Panc1 (cell line): ENCODE data around the gene PPT1. TPM values are rescaled to one million over a fixed set of nuclear protein-coding genes. Genes with fewer than 3 reads are reported as not detected.

Experiments used
- ATAC-seq: fragments of 200-7000 bp; cut with Tn5 transposase; 2 replicates; pipeline ENCODE4 v1.9.1; 2020; ENCODE audit warnings: mild to moderate bottlenecking, moderate library complexity
- BruUV-seq: library from RNA; stranded (reverse); fragments of 400-500 nt; replicated peaks from 2 replicates; lab custom pipeline; 2021; lab: Mats Ljungman, UMichigan
- CTCF ChIA-PET: fragments of 300-600 bp; sonication (Branson Sonifier 250); formaldehyde crosslinking; loops from one replicate; lab custom pipeline; 2022; ENCODE audit warnings: antibody characterized with exemption; lab: Charles Lee
- POLR2A ChIA-PET: fragments of 300-600 bp; sonication (Branson Sonifier 250); formaldehyde crosslinking; loops from one replicate; lab custom pipeline; 2022; ENCODE audit warnings: antibody characterized with exemption; lab: Charles Lee
- DNase-seq: peaks from one replicate; pipeline ENCODE4 v3.0.0-alpha.2; 2010; ENCODE audit warnings: low read depth, low spot score
- H3K27ac ChIP-seq: 2 replicates; pipeline ENCODE4 v1.5.1; 2011; ENCODE audit warnings: mild to moderate bottlenecking, low read length, inconsistent platforms
- H3K27me3 ChIP-seq: fragments of 200-500 bp; sonication (Bioruptor generic); 2 replicates; pipeline ENCODE4 v1.6.0; 2014; ENCODE audit warnings: low read length, inconsistent platforms; ENCODE audit not compliant: control insufficient read depth, insufficient read depth
- H3K36me3 ChIP-seq: fragments of 200-500 bp; sonication (Bioruptor generic); 2 replicates; pipeline ENCODE4 v1.5.1; 2014; ENCODE audit warnings: inconsistent platforms, mild to moderate bottlenecking, low read length, moderate library complexity; ENCODE audit not compliant: control insufficient read depth, insufficient read depth
- H3K4me1 ChIP-seq: 2 replicates; pipeline ENCODE4 v1.5.1; 2011; ENCODE audit warnings: inconsistent platforms, mild to moderate bottlenecking, low read length, moderate library complexity; ENCODE audit not compliant: control insufficient read depth, insufficient read depth
- H3K4me3 ChIP-seq, 2 experiments: 2 replicates each; pipeline ENCODE4 v1.5.1; 2011 to 2012; ENCODE audit warnings: low read depth in 2 of 2, low read length in 2 of 2, mild to moderate bottlenecking in 2 of 2, inconsistent platforms in 1 of 2, moderate library complexity in 1 of 2
- H3K9me3 ChIP-seq: fragments of 200-500 bp; sonication (Bioruptor generic); 2 replicates; pipeline ENCODE4 v1.5.1; 2014; ENCODE audit warnings: low read depth, mild to moderate bottlenecking, inconsistent platforms, low read length, moderate library complexity; ENCODE audit not compliant: control insufficient read depth, insufficient read depth
- POLR2AphosphoS5 ChIP-seq: IDR thresholded peaks from 2 replicates; pipeline ENCODE4 v1.6.1; 2012; ENCODE audit warnings: mild to moderate bottlenecking, low read depth, low read length, moderate library complexity
- SIN3A ChIP-seq: IDR thresholded peaks from 2 replicates; pipeline ENCODE4 v1.6.1; 2012; ENCODE audit warnings: low read depth, mild to moderate bottlenecking, low read length, moderate library complexity, borderline replicate concordance; ENCODE audit not compliant: insufficient read depth
- TCF7L2 ChIP-seq: IDR thresholded peaks from 2 replicates; pipeline ENCODE4 v1.6.1; 2011; ENCODE audit warnings: mild to moderate bottlenecking, low read depth, low read length, inconsistent platforms
- in situ Hi-C: cut with HindIII; loops from 2 replicates; pipeline ENCODE4 v1.10.0; 2016; ENCODE audit warnings: low sequenced_read_pairs, low pct_unique_long_range_greater_than_20kb
- intact Hi-C: fragments of 100-400 bp; cut with micrococcal nuclease; formaldehyde crosslinking; loops from one replicate; pipeline ENCODE4 v1.10.0; 2022; ENCODE audit not compliant: unreplicated experiment
- total RNA-seq: library from RNA; stranded (reverse); gene quantifications from one replicate; pipeline ENCODE4 v1.2.1, GENCODE V29; 2021; ENCODE audit not compliant: unreplicated experiment
- TF ChIP-seq, protein P1 (sequence below): fragments of 450-650 bp; IDR thresholded peaks from 2 replicates; pipeline ENCODE4 v1.5.1; 2017; ENCODE audit warnings: mild to moderate bottlenecking
- TF ChIP-seq, protein P2 (sequence below), 2 experiments: IDR thresholded peaks; 2 replicates each; pipeline ENCODE4 v1.6.1; 2011 to 2012; ENCODE audit warnings: low read depth in 2 of 2, control low read depth in 1 of 2, low read length in 1 of 2, mild to moderate bottlenecking in 1 of 2, moderate library complexity in 1 of 2; ENCODE audit not compliant: insufficient read depth in 1 of 2

The PPT1 gene
- total RNA-seq, 1 experiment from 2014 or later = 158 TPM

DNA sequence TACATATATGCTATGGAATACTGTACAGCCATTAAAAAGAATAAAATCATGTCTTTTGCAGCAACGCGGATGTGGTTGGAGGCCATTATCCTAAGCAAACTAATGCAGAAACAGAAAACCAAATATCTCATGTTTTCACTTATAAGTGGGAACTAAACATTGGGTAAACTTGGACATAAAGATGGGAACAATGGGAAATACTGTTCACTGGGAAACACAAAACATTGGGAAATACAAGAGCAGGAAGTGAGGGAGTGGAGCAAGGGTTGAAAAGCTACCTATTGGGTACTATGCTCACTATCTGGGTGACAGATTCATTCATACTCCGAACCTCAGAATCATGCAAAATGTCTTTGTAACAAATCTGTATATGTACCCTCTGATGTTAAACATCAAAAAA, 17.3 kb upstream of the PPT1 start:
- no peak for DNase-seq
- Histone ChIP-seq H3K9me3 (no peaks in the 10 kb centered on the region), H3K27ac (no peak overlapping the region), H3K4me3 (no peak overlapping the region), H3K27me3 (no peaks in the 10 kb centered on the region), H3K36me3 (no peaks in the 10 kb centered on the region), H3K4me1 (no peaks in the 10 kb centered on the region)
- in situ Hi-C loops (no loop called here), intact Hi-C loops (no loop called here)
- no peak for ATAC-seq
- POLR2A ChIA-PET = no interaction called here
- BruUV-seq = no TSS peak
- TF ChIP-seq, protein P1, sequence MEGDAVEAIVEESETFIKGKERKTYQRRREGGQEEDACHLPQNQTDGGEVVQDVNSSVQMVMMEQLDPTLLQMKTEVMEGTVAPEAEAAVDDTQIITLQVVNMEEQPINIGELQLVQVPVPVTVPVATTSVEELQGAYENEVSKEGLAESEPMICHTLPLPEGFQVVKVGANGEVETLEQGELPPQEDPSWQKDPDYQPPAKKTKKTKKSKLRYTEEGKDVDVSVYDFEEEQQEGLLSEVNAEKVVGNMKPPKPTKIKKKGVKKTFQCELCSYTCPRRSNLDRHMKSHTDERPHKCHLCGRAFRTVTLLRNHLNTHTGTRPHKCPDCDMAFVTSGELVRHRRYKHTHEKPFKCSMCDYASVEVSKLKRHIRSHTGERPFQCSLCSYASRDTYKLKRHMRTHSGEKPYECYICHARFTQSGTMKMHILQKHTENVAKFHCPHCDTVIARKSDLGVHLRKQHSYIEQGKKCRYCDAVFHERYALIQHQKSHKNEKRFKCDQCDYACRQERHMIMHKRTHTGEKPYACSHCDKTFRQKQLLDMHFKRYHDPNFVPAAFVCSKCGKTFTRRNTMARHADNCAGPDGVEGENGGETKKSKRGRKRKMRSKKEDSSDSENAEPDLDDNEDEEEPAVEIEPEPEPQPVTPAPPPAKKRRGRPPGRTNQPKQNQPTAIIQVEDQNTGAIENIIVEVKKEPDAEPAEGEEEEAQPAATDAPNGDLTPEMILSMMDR = no peak
- TF ChIP-seq SIN3A (no peak), POLR2AphosphoS5 (no peak)
- CTCF ChIA-PET = no interaction called here

GRCh38 chr1:40110389-40110788, 13.3 kb upstream of the PPT1 start:
- DNase-seq (no peak), ATAC-seq (no peak)
- no peak overlapping the region for H3K4me3 ChIP-seq
- in situ Hi-C loops = no loop called here
- no peaks in the 10 kb centered on the region for H3K9me3 ChIP-seq
- no peaks in the 10 kb centered on the region for H3K36me3 ChIP-seq
- H3K27ac ChIP-seq = no peak overlapping the region
- ChIA-PET POLR2A (no interaction called here), CTCF (no interaction called here)
- no peaks in the 10 kb centered on the region for H3K27me3 ChIP-seq
- TF ChIP-seq, protein P2, sequence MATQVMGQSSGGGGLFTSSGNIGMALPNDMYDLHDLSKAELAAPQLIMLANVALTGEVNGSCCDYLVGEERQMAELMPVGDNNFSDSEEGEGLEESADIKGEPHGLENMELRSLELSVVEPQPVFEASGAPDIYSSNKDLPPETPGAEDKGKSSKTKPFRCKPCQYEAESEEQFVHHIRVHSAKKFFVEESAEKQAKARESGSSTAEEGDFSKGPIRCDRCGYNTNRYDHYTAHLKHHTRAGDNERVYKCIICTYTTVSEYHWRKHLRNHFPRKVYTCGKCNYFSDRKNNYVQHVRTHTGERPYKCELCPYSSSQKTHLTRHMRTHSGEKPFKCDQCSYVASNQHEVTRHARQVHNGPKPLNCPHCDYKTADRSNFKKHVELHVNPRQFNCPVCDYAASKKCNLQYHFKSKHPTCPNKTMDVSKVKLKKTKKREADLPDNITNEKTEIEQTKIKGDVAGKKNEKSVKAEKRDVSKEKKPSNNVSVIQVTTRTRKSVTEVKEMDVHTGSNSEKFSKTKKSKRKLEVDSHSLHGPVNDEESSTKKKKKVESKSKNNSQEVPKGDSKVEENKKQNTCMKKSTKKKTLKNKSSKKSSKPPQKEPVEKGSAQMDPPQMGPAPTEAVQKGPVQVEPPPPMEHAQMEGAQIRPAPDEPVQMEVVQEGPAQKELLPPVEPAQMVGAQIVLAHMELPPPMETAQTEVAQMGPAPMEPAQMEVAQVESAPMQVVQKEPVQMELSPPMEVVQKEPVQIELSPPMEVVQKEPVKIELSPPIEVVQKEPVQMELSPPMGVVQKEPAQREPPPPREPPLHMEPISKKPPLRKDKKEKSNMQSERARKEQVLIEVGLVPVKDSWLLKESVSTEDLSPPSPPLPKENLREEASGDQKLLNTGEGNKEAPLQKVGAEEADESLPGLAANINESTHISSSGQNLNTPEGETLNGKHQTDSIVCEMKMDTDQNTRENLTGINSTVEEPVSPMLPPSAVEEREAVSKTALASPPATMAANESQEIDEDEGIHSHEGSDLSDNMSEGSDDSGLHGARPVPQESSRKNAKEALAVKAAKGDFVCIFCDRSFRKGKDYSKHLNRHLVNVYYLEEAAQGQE (IDR thresholded peaks at IDR 0.05; ENCODE audit: insufficient read depth in 1 of 2, low read depth in 2 of 2, low read length in 1 of 2) = no peak
- TF ChIP-seq, protein P1 = no peak
- no peak for TF ChIP-seq POLR2AphosphoS5
- no peak for TF ChIP-seq TCF7L2
- no peak for TF ChIP-seq SIN3A
- intact Hi-C loops = no loop called here
- BruUV-seq = no TSS peak
- no peaks in the 10 kb centered on the region for H3K4me1 ChIP-seq
